ENCODE data around the gene PRDM13.

The PRDM13 gene

DNA sequence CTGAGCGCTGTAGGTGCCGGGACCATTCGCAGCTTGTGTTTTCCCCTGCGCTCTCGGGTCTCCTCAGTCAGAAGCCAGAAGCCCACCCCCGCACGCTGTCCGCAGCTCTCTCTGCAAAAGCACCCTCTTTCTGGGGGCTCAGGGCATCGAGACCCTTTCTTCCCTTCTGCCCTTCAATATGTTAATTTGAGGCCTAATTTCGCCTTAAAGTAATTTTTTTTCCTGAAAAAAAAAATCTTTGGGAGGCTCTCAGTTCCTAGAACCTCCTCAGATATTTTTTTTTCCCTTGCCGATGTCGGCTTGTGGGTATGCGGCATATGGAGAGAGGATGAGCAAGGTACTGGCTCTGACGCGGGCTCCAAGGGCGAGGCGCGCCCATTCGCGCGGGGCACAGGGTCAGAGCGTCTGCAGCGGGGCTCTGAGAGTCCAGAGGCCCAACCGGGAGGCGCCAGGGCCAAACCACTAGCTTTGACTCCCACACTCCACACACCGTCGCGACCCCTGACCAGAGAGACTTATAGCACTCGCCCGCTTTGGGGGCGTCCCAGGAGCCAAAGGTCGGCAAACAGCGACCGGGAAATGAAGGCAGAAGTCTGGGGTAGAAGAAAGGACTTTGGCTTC is 893 bp downstream of the PRDM13 start:
- Histone ChIP-seq H3K4me3 (no peak overlapping the region), H3K36me3 (ENCODE audit: insufficient read depth, low read length) (no peaks in the 10 kb centered on the region), H3K9me3 (ENCODE audit: low read depth, low read length) (no peaks in the 10 kb centered on the region), H3K27ac (no peak overlapping the region), H3K9ac (ENCODE audit: insufficient read length) (no peak overlapping the region)
- no peak for TF ChIP-seq EZH2 (IDR thresholded peaks at IDR 0.05)
- no peak for DNase-seq (ENCODE audit: low read depth, low spot score)

DNA sequence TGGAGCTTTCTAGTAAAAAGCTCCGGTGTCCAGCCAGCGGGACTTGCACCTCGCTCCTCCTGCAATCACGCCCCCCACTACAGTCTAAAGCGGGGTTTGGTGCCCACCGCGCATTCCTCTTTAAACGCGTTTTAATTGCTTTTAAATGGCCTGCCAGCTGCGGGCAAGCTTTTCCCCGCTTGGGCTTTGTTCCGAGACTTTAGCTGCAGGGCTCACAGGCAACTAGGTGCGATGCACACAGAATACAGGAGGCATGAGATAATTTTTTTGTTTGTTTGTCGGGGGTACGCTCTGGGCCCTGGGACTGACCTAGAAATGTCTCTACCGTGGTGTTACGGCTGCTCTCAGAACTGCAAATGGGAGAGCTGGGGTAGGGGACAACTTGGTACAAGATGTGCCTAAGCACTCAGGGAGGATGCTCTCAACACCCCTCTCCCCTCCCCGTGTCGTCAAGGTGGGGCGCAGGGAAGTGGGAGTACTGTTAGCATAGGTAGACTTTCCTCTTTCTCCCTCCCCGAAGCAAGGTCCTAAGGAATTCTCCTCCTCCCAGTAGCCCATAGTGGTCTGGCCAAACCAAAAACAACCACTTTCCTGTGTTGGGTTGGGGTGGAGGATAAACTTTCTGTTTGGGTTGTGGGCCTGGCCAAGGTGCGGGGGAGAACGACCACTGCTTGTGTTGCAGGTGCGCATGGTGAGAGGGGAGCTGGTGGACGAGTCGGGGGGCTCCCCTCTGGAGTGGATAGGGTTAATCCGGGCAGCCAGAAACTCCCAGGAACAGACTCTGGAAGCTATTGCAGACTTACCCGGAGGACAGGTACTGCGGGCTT is 1.6 kb downstream of the PRDM13 start:
- H3K36me3 ChIP-seq (ENCODE audit: insufficient read depth, low read length), result no peaks in the 10 kb centered on the region
- no peak overlapping the region for H3K4me3 ChIP-seq
- no peak overlapping the region for H3K27ac ChIP-seq
- H3K9ac ChIP-seq (ENCODE audit: insufficient read length), result no peak overlapping the region
- DNase-seq (ENCODE audit: low read depth, low spot score), result no peak
- TF ChIP-seq EZH2 (IDR thresholded peaks at IDR 0.05) (no peak), POLR2AphosphoS5 (IDR thresholded peaks at IDR 0.05; ENCODE audit: borderline replicate concordance, low read depth, low read length) (no peak), FOXP2 (optimal IDR thresholded peaks at IDR 0.05; ENCODE audit: control extremely low read depth, extremely low read length, insufficient read depth) (no peak)
- no peaks in the 10 kb centered on the region for H3K9me3 ChIP-seq (ENCODE audit: low read depth, low read length)

DNA sequence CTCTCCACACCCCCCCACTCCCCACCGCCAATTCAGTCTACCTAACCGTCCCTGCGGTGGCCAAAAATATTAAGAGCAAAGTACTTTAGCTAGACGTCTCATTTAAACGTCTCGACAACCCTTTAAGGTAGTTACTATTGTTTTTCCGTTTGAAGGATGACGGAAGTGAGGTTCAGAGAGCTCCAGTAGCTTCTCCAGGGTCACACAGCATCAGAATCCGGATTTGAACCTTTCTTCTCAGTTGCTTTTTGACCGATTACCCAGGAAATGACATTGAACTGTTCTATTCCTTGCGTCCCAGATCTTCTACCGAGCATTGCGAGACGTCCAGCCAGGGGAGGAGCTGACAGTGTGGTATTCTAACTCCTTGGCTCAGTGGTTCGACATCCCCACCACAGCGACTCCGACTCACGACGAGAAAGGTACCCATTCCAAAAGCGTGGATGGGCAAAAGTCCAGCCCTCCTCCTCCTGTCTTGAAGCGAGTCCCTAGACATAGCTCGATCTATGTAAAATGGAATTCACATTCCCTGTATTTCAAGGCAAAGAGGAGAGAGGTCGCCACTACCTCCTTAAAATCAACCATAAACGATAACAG is 2.4 kb downstream of the PRDM13 start:
- Histone ChIP-seq H3K27ac (no peak overlapping the region), H3K9me3 (ENCODE audit: low read depth, low read length) (no peaks in the 10 kb centered on the region), H3K36me3 (ENCODE audit: insufficient read depth, low read length) (no peaks in the 10 kb centered on the region), H3K9ac (ENCODE audit: insufficient read length) (no peak overlapping the region), H3K4me3 (no peak overlapping the region)
- TF ChIP-seq POLR2AphosphoS5 (IDR thresholded peaks at IDR 0.05; ENCODE audit: borderline replicate concordance, low read depth, low read length), result no peak
- no peak for DNase-seq (ENCODE audit: low read depth, low spot score)

DNA sequence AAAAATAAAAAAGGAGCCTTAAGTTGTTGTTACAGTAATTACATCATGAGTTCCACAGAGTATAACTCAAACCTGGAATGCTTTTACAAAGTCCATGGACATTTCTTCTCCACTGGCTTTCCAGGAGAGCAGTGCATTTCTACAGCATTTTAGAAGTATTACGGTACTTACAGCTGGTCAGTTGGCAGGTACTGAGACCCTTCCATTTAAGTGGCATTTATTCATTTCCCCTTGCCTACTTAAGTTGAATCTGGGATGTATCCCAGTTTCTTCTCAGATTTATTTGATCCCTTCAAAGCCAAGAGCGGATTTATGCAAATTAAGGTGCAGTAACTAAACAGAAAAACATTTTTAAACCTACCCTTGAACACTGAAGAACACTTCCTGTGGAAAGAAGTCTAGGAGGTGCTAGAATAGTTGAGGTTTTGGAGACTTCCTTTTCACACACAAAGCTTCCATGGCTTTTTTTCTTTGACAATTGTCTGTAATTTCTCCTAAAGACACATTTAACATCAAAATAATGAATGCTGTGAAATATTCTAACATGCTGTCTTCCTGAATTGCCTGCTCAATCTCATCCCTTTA is 3.4 kb downstream of the PRDM13 start:
- Histone ChIP-seq H3K9me3 (ENCODE audit: low read depth, low read length) (no peaks in the 10 kb centered on the region), H3K36me3 (ENCODE audit: insufficient read depth, low read length) (no peaks in the 10 kb centered on the region), H3K27ac (peak overlapping the region; percentile 52; the same call in 1 of the 2 replicates), H3K4me3 (peak overlapping the region; percentile 9; the same call in 1 of the 2 replicates), H3K9ac (ENCODE audit: insufficient read length) (no peak overlapping the region)
- DNase-seq (ENCODE audit: low read depth, low spot score), result no peak
- no peak for TF ChIP-seq EZH2 (IDR thresholded peaks at IDR 0.05)

DNA sequence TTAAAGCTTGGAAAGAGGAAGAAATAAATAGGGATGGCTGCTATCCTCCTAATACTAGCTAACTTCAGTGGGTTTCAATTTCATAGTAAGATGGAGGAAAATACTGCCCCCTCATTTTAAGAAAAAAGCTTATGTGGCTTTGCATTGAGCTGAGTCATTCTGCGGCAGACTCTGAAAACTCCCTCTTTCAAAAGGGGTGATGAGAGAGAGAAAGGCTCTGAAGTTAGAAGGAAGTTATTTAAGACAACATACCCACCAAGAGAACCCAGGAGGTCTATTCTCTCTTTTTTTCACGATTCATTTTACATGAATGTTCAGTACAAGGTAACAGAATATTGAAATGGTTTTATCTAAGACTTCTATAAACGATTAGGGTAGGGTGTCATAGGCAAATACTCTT is 4.5 kb downstream of the PRDM13 start:
- Histone ChIP-seq H3K27ac (no peak overlapping the region), H3K9ac (ENCODE audit: insufficient read length) (no peak overlapping the region), H3K4me3 (no peak overlapping the region), H3K36me3 (ENCODE audit: insufficient read depth, low read length) (no peaks in the 10 kb centered on the region), H3K9me3 (ENCODE audit: low read depth, low read length) (no peaks in the 10 kb centered on the region)
- TF ChIP-seq EZH2 (IDR thresholded peaks at IDR 0.05), result no peak
- TF ChIP-seq FOXP2 (optimal IDR thresholded peaks at IDR 0.05; ENCODE audit: control extremely low read depth, extremely low read length, insufficient read depth), result no peak
- no peak for TF ChIP-seq POLR2AphosphoS5 (IDR thresholded peaks at IDR 0.05; ENCODE audit: borderline replicate concordance, low read depth, low read length)
- no peak for DNase-seq (ENCODE audit: low read depth, low spot score)

DNA sequence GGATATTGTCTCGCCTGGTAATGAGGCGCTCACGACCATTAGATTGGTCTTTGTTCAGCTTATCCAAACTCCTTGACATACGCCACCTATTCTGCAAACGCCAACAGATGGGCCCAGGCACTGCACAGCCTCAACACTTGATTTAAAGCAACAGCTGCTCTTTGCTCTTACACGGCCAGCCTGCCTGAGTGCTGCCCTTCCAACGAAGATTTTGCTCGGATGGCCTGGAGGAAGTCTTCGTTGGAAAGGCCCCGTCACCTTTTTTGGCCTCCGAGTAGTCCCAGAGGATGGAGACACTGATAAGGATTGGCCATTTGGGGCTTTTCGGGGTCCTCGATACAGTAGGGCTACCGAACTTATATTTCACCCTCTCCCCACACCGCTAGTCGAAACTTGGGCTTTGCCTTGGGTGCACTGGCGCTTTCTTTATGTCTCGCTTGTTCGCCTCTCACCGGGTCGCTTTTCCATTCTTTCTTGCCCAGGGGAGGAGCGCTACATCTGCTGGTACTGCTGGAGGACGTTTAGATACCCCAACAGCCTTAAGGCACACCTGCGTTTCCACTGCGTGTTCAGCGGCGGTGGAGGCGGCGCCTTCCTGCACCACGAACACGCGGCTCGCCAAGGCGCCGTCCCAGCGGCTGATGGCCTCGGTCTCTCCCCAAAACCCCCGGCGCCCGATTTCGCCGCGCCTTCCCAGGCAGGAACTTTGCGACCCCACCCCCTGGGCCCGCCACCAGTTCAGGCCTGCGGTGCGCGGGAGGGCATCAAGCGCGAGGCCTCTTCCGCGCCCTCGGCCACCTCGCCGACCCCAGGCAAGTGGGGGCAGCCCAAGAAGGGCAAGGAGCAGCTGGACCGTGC is 6.1 kb downstream of the PRDM13 start:
- Histone ChIP-seq H3K9me3 (ENCODE audit: low read depth, low read length) (no peaks in the 10 kb centered on the region), H3K4me3 (peak overlapping the region; percentile 81), H3K36me3 (ENCODE audit: insufficient read depth, low read length) (no peaks in the 10 kb centered on the region), H3K9ac (ENCODE audit: insufficient read length) (no peak overlapping the region), H3K27ac (no peak overlapping the region)
- no peak for TF ChIP-seq EZH2 (IDR thresholded peaks at IDR 0.05)
- TF ChIP-seq POLR2AphosphoS5 (IDR thresholded peaks at IDR 0.05; ENCODE audit: borderline replicate concordance, low read depth, low read length), result no peak
- TF ChIP-seq FOXP2 (optimal IDR thresholded peaks at IDR 0.05; ENCODE audit: control extremely low read depth, extremely low read length, insufficient read depth), result no peak
- DNase-seq (ENCODE audit: low read depth, low spot score), result no peak

DNA sequence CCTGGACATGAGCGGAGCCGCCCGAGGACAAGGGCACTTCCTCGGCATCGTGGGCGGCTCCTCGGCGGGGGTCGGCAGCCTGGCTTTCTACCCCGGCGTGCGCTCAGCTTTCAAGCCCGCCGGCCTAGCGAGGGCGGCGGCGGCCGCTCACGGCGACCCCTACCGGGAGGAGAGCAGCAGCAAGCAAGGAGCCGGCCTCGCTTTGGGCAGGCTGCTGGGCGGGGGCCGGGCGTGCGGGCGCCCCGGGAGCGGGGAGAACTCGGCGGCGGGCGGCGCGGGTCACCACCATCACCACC is 6.7 kb downstream of the PRDM13 start:
- no peak for DNase-seq (ENCODE audit: low read depth, low spot score)
- Histone ChIP-seq H3K9ac (ENCODE audit: insufficient read length) (peak overlapping the region; percentile 39), H3K9me3 (ENCODE audit: low read depth, low read length) (no peaks in the 10 kb centered on the region), H3K36me3 (ENCODE audit: insufficient read depth, low read length) (no peaks in the 10 kb centered on the region), H3K27ac (no peak overlapping the region), H3K4me3 (peak overlapping the region; percentile 81)
- no peak for TF ChIP-seq FOXP2 (optimal IDR thresholded peaks at IDR 0.05; ENCODE audit: control extremely low read depth, extremely low read length, insufficient read depth)
- TF ChIP-seq POLR2AphosphoS5 (IDR thresholded peaks at IDR 0.05; ENCODE audit: borderline replicate concordance, low read depth, low read length), result no peak
- no peak for TF ChIP-seq EZH2 (IDR thresholded peaks at IDR 0.05)

DNA sequence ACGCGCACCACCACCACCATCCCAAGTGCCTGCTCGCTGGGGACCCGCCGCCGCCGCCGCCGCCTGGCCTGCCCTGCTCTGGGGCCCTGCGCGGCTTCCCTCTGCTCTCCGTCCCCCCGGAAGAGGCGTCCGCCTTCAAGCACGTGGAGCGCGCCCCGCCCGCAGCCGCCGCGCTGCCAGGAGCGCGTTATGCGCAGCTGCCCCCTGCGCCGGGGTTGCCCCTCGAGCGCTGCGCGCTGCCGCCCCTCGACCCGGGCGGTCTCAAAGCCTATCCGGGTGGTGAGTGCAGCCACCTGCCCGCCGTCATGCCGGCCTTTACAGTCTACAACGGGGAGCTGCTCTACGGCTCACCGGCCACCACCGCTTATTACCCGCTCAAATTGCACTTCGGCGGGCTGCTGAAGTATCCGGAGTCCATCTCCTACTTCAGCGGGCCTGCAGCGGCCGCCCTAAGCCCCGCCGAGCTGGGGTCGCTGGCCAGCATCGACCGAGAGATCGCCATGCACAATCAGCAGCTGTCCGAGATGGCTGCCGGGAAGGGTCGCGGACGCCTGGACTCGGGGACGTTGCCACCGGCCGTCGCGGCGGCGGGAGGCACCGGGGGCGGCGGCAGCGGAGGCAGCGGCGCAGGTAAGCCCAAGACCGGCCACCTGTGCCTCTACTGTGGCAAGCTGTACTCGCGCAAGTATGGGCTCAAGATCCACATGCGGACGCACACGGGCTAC is 7.2 kb downstream of the PRDM13 start:
- no peaks in the 10 kb centered on the region for H3K9me3 ChIP-seq (ENCODE audit: low read depth, low read length)
- no peak for DNase-seq (ENCODE audit: low read depth, low spot score)
- H3K9ac ChIP-seq (ENCODE audit: insufficient read length), result peak overlapping the region; percentile 39
- no peak overlapping the region for H3K27ac ChIP-seq
- no peaks in the 10 kb centered on the region for H3K36me3 ChIP-seq (ENCODE audit: insufficient read depth, low read length)
- TF ChIP-seq EZH2 (IDR thresholded peaks at IDR 0.05) (no peak), POLR2AphosphoS5 (IDR thresholded peaks at IDR 0.05; ENCODE audit: borderline replicate concordance, low read depth, low read length) (no peak; the same call in 1 of the 2 replicates), FOXP2 (optimal IDR thresholded peaks at IDR 0.05; ENCODE audit: control extremely low read depth, extremely low read length, insufficient read depth) (no peak)
- peak overlapping the region; percentile 81 for H3K4me3 ChIP-seq

Data from SK-N-MC (cell line).